KG1 (cell line): ENCODE data around the gene PRDM4.

Source experiments
- DNase-seq: peaks from one replicate; lab custom pipeline; 2025; lab: John Stamatoyannopoulos, UW

The PRDM4 gene

GRCh38 chr12:107760809-107761501 lies at the start of gene PRDM4:
Gene PRDM4, minus strand, starts transcription at chr12:107761137. Its CDS starts 622 bp downstream, at chr12:107760515.
- DNase-seq, result peak; percentile 95

- DNase-seq, result no peak
Observed at GRCh38 chr12:107807471-107808150, 46.7 kb upstream of the PRDM4 start.

GRCh38 chr12:107805488-107806180 lies 44.7 kb upstream of the PRDM4 start:
- DNase-seq, result no peak

GRCh38 chr12:107803092-107803491 lies 42.2 kb upstream of the PRDM4 start:
- DNase-seq, result no peak

- no peak for DNase-seq
Observed at GRCh38 chr12:107801150-107801549, 40.2 kb upstream of the PRDM4 start.

- DNase-seq, result no peak
Observed at GRCh38 chr12:107798580-107798979, 37.6 kb upstream of the PRDM4 start.

- DNase-seq, result no peak
Observed at GRCh38 chr12:107794451-107794850, 33.5 kb upstream of the PRDM4 start.

- DNase-seq, result no peak
Observed at GRCh38 chr12:107791465-107792089, 30.6 kb upstream of the PRDM4 start.

GRCh38 chr12:107788690-107789458 lies 27.9 kb upstream of the PRDM4 start:
- DNase-seq, result no peak

- DNase-seq, result no peak
Observed at GRCh38 chr12:107788281-107788680, 27.3 kb upstream of the PRDM4 start.

- no peak for DNase-seq
Observed at GRCh38 chr12:107783406-107784376, 22.8 kb upstream of the PRDM4 start.

GRCh38 chr12:107782067-107782466 lies 21.1 kb upstream of the PRDM4 start:
- no peak for DNase-seq

- DNase-seq, result no peak
Observed at GRCh38 chr12:107780298-107780697, 19.4 kb upstream of the PRDM4 start.

GRCh38 chr12:107779077-107779831 lies 18.3 kb upstream of the PRDM4 start:
- no peak for DNase-seq

- DNase-seq, result no peak
Observed at GRCh38 chr12:107778383-107779025, 17.6 kb upstream of the PRDM4 start.

GRCh38 chr12:107776171-107776570 lies 15.2 kb upstream of the PRDM4 start:
- DNase-seq, result no peak

- DNase-seq, result no peak
Observed at GRCh38 chr12:107775093-107775721, 14.3 kb upstream of the PRDM4 start.

GRCh38 chr12:107774349-107775029 lies 13.6 kb upstream of the PRDM4 start, which contains the start of gene ASCL4:
Gene ASCL4, plus strand, starts transcription at chr12:107774704. Its CDS starts 515 bp downstream, at chr12:107775219.
- no peak for DNase-seq
